Motor neuron (in vitro differentiated cells): Measurements from ENCODE around the gene AREL1. TPM values are rescaled to one million over a fixed set of nuclear protein-coding genes. Genes with fewer than 3 reads are reported as not detected.

Source experiments
- ATAC-seq, 8 experiments: fragments of 200-7000 bp; cut with Tn5 transposase; replicated peaks in 6 of 8; 2 replicates each; pipeline ENCODE4 v1.8.0; 2021; ENCODE audit warnings: mild to moderate bottlenecking in 8 of 8, moderate library complexity in 8 of 8
- H3K27ac ChIP-seq, 2 donors: fragments of 250-450 bp; sonication (Bioruptor Pico); 2 replicates each; pipeline ENCODE4 v1.9.0; 2021; ENCODE audit warnings: antibody characterized with exemption in 2 of 2, mild to moderate bottlenecking in 2 of 2, moderate library complexity in 1 of 2
- H3K4me1 ChIP-seq, 2 donors: fragments of 250-450 bp; sonication (Bioruptor Pico); replicated peaks in 1 of 2; 2 replicates each; pipeline ENCODE4 v1.6.1; 2021; ENCODE audit warnings: antibody characterized with exemption in 2 of 2, mild to moderate bottlenecking in 2 of 2, moderate library complexity in 1 of 2
- H3K4me3 ChIP-seq, 5 donors: fragments of 250-450 bp; sonication (Bioruptor Pico); 2 replicates each; pipeline ENCODE4 v1.9.0; 2021; ENCODE audit warnings: antibody characterized with exemption in 5 of 5, mild to moderate bottlenecking in 5 of 5, moderate library complexity in 4 of 5
- WGBS, 10 experiments: fragments of 450-650 bp; shearing (Covaris generic); methylation state at CpG; one replicate each; pipeline ENCODE4 v1.0.0; 2022; 5-methylcytosine and 5-hydroxymethylcytosine counted together
- in situ Hi-C, 9 experiments: fragments of 400-800 bp; cut with MboI; loops; one replicate each; pipeline ENCODE4 v1.15.0; 2021; ENCODE audit warnings: low sequenced_read_pairs in 9 of 9, low pct_unique_long_range_greater_than_20kb in 2 of 9; ENCODE audit not compliant: unreplicated experiment in 9 of 9
- total RNA-seq, 8 experiments: library from RNA; unstranded; fragments of 300-600 nt; gene quantifications; 2 replicates each; pipeline versions ENCODE4 v1.2.3 to v1.2.4, GENCODE V29; 2022

AREL1 gene
- total RNA-seq, 8 experiments from 2014 or later, result 22.1 to 39.9 (median 29.0) TPM

DNA sequence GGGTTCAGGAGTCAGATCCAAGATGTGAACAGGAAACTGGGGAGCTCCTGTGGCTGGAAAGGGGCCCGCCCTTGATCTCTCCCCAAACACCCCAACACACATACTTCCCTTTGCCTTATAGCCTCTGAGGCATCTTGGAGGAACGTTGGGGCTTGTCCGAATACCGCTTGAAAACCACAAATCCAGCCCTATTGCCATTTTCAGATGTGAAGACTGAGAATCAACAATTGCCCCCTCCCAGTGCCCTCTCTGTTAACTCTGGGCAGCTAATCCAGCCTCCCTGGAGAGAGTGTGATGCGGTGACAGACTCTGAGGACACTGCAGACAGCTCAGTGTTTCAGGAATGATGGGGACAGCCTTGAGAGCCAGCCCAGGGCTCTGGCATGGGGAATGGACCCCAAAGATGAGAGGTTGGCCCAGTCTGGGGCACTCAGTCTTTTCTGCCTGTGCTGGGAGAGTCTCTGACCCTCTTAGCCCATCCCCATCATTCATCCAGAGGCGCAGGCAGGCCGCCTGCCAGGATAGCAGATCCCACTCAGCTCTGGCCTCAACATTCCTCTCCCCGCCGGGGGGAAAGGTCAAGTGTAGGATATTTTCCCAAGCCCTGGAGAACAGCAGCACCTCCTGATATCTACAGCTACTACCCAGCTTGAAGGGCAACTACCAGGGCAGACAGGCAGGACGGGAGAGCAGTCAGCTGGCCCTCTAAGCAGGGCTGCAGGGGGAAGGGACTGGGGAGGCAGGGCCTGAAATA lies 76.3 kb downstream of the AREL1 start:
- peak in 3 of 8 experiments; percentile 20 to 22 (median 21) for ATAC-seq
- Histone ChIP-seq H3K4me3 (no peak overlapping the region), H3K4me1 (peaks cover 12 to 22% of the 10 kb centered on the region in 2 donors), H3K27ac (peak overlapping the region in 1 of 2 donors; percentile 53)
- WGBS, 10 experiments, result 0 to 100% (median 72%) methylated on average over 1 to 6 of the region's 10 CpGs; no CpG with 5 or more reads in 3 of the 10 experiments
- in situ Hi-C loops, result no loop called here

DNA sequence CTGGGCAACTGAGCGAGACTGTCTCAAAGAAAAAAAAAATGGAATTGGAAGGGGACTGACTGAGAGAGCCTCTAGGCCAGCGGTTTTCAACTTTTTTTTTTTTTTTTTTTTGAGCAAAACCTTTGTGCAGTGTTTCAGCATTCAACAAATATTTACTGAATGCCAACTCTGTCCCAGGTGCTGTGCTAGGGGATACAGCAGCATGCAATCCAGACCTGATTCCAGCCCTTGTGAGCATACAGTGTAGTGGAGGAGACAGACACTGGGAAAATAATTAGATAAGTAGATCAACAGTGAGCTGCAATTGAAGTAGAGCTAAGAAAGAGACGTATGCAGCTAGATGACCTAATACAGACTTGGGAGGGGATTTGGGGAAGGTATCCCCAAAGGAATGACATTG lies 77.0 kb downstream of the AREL1 start:
- ATAC-seq, result peak in 1 of 8 experiments; percentile 81
- H3K27ac ChIP-seq, result no peak overlapping the region
- 40 to 100% (median 79%) methylated on average over 1 to 3 of the region's 3 CpGs for WGBS, 10 experiments

GRCh38 chr14:74634964-74635363 lies 77.9 kb downstream of the AREL1 start:
- in situ Hi-C loops, result no loop called here
- H3K4me1 ChIP-seq, result peaks cover 10 to 20% of the 10 kb centered on the region in 2 donors
- WGBS, 10 experiments, result 20 to 100% (median 50%) methylated on average over 1 of the region's 2 CpGs; no CpG with 5 or more reads in 6 of the 10 experiments
- ATAC-seq, result peak in 3 of 8 experiments; percentile 19 to 48 (median 27)
- no peak overlapping the region for H3K4me3 ChIP-seq
- no peak overlapping the region for H3K27ac ChIP-seq

More for the DNA sequence above, 77.0 kb downstream of the AREL1 start:
- H3K4me3 ChIP-seq, result no peak overlapping the region
- peaks cover 10 to 20% of the 10 kb centered on the region in 2 donors for H3K4me1 ChIP-seq
- in situ Hi-C loops, result no loop called here

DNA sequence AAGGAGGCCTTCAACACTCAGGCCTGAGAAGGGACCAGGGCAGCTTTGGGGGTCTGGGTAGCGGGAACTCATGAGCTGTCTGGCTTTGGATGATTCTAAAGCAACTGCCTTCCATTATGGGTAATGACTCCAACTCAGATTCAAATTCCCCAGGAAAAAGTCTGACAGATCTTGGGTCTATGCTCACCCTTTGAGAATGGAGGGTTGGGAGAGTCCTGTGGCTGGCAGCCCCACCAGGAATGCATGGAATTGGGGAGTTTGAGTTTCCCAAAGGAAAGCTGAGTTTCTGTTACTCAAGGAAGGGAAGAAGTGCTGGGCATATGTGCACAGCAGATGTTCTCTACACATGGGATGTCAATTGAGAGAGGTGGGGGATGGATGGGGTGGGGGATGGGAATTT lies 78.4 kb downstream of the AREL1 start:
- peak in 1 of 8 experiments; percentile 23 for ATAC-seq
- Histone ChIP-seq H3K27ac (no peak overlapping the region), H3K4me1 (peaks cover 10 to 20% of the 10 kb centered on the region in 2 donors), H3K4me3 (no peak overlapping the region)
- 86 to 100% (median 100%) methylated on average over 1 of the region's 1 CpG; no CpG with 5 or more reads in 6 of the 10 experiments for WGBS, 10 experiments
- in situ Hi-C loops, result no loop called here

GRCh38 chr14:74630881-74631690 lies 81.8 kb downstream of the AREL1 start:
- H3K4me3 ChIP-seq, result no peak overlapping the region
- ATAC-seq, result peak in 1 of 8 experiments; percentile 53
- peaks cover 0 to 6% of the 10 kb centered on the region in 2 donors for H3K4me1 ChIP-seq
- H3K27ac ChIP-seq, result no peak overlapping the region
- WGBS, 10 experiments, result 90 to 100% (median 92%) methylated on average over 1 to 5 of the region's 15 CpGs; no CpG with 5 or more reads in 5 of the 10 experiments
- in situ Hi-C loops, result no loop called here

DNA sequence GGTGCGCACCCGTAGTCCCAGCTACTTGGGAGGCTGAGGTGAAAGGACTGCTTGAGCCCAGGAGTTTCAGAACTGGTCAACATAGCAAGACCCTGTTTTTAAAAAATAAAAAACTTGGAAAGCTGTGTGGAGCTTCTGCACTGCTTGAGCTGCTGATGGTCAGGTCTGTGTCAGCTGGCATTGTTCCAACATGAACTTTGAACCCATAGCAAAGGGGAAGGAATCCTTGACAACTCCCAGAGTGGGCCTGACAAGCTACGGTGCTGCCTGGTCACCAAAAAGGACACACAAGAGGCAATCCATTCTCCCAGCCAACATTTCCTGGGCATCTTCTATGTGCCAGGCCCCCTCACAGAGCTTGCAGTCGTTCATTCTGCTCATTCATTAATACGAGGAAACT lies 84.5 kb downstream of the AREL1 start:
- in situ Hi-C loops, result no loop called here
- H3K4me3 ChIP-seq, result no peak overlapping the region
- no peak overlapping the region for H3K27ac ChIP-seq
- no peak for ATAC-seq
- WGBS, 10 experiments, result 21 to 75% (median 62%) methylated on average over 1 to 3 of the region's 5 CpGs; no CpG with 5 or more reads in 3 of the 10 experiments
- H3K4me1 ChIP-seq, result no peaks in the 10 kb centered on the region

GRCh38 chr14:74627076-74627475 lies 85.8 kb downstream of the AREL1 start:
- H3K27ac ChIP-seq, result no peak overlapping the region
- ATAC-seq, result no peak
- in situ Hi-C loops, result no loop called here
- H3K4me1 ChIP-seq, result no peaks in the 10 kb centered on the region
- 46 to 91% (median 78%) methylated on average over 3 to 7 of the region's 8 CpGs for WGBS, 10 experiments
- H3K4me3 ChIP-seq, result no peak overlapping the region

DNA sequence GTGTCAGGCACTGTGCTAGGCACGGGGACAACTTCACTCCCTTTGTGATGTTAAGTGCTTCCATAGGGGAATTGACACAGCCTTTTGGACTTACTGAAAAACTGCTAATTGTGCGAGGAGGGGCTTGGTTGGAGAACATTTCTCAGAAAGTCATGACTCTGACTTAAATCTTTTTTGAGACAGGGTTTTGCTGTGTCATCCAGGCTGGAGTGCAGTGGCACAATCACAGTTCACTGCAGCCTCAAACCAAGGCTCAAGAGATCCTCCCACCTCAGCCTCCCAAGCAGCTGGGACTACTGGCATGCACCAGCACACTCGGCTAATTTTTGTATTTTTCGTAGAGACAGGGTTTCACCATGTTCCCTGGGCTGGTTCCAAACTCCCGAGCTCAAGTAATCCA lies 90.6 kb downstream of the AREL1 start:
- no peak for ATAC-seq
- Histone ChIP-seq H3K27ac (no peak overlapping the region), H3K4me3 (no peak overlapping the region), H3K4me1 (no peaks in the 10 kb centered on the region)
- WGBS, 10 experiments, result 17 to 100% (median 82%) methylated on average over 1 to 5 of the region's 5 CpGs; no CpG with 5 or more reads in 3 of the 10 experiments
- in situ Hi-C loops, result loop anchor here in 1 of 9 experiments (25.0 kb wide), 1 partner anchor 110 kb away; no protein-coding TSS in a partner anchor

DNA sequence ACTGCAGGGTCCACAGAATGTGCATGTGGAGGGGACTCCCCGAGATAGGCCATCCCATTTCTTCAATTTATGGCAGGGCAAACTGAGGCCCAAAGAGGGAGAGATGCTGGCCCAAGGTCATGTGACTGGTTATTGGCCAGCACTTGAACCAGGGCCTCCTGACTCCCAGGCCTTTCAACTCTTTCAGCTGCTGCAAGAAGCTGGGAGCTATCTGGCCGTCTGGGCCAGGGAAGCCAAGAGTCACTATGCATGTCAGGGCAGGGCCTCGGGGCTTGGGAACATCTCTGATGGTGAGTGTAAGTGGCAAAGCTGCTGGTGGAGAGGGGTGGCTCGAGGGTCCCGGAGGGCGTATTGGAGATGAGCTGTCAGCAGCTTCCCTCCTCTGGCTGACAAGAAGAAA lies 91.3 kb downstream of the AREL1 start:
- Histone ChIP-seq H3K4me3 (no peak overlapping the region), H3K4me1 (no peaks in the 10 kb centered on the region), H3K27ac (no peak overlapping the region)
- ATAC-seq, result no peak
- 50 to 83% (median 70%) methylated on average over 1 to 6 of the region's 6 CpGs; no CpG with 5 or more reads in 4 of the 10 experiments for WGBS, 10 experiments
- in situ Hi-C loops, result loop anchor here in 1 of 9 experiments (25.0 kb wide), 1 partner anchor 109 kb away; no protein-coding TSS in a partner anchor

- 90 to 100% (median 95%) methylated on average over 1 to 3 of the region's 3 CpGs; no CpG with 5 or more reads in 6 of the 10 experiments for WGBS, 10 experiments
- no peak for ATAC-seq
- no peak overlapping the region for H3K27ac ChIP-seq
- in situ Hi-C loops, result loop anchor here in 1 of 9 experiments (25.0 kb wide), 1 partner anchor 109 kb away; no protein-coding TSS in a partner anchor
- no peaks in the 10 kb centered on the region for H3K4me1 ChIP-seq
- no peak overlapping the region for H3K4me3 ChIP-seq
Observed at GRCh38 chr14:74620923-74621322, 92.0 kb downstream of the AREL1 start.

DNA sequence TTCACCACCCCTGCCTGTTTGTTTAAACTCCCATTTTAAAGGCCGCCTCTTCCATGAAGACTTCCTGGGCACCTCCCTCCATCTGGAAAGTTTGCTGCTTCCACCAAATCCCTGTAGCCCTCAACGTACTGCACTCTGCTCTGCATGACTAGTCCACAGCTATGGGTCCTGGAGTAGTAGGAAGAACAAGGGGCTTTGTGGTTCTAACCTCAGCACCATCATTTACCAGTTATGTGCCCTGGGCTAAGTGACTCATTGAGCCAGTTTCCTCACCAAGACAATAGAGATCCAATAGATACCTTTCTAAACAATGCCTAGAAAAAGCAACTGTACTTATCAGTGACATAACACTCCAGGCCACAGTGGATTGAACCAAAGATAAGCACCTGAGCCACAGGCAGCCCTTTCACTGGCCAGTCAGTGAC lies 92.4 kb downstream of the AREL1 start:
- in situ Hi-C loops, result loop anchor here in 1 of 9 experiments (25.0 kb wide), 1 partner anchor 108 kb away; no protein-coding TSS in a partner anchor
- Histone ChIP-seq H3K4me3 (no peak overlapping the region), H3K4me1 (no peaks in the 10 kb centered on the region), H3K27ac (no peak overlapping the region)
- peak in 1 of 8 experiments; percentile 8 for ATAC-seq
- WGBS, 10 experiments, result 0 to 80% (median 41%) methylated on average over 1 to 2 of the region's 2 CpGs; no CpG with 5 or more reads in 6 of the 10 experiments

GRCh38 chr14:74619672-74620131 lies 93.2 kb downstream of the AREL1 start:
- no peak overlapping the region for H3K4me3 ChIP-seq
- peak in 5 of 8 experiments; percentile 8 to 64 (median 32) for ATAC-seq
- 18 to 100% (median 77%) methylated on average over 1 to 5 of the region's 6 CpGs; no CpG with 5 or more reads in 3 of the 10 experiments for WGBS, 10 experiments
- H3K27ac ChIP-seq, result no peak overlapping the region
- no peaks in the 10 kb centered on the region for H3K4me1 ChIP-seq
- in situ Hi-C loops, result loop anchor here in 1 of 9 experiments (25.0 kb wide), 1 partner anchor 107 kb away; no protein-coding TSS in a partner anchor
